Heart left ventricle (tissue), 13 donors: ENCODE results near the gene ATL1.

Experiments used
- CTCF ChIP-seq, 12 donors: fragments of 200-600 bp; sonication (generic) in 4 of 12; IDR thresholded peaks; one replicate each; pipeline versions ENCODE4 v1.5.0 to v1.8.0; 2018 to 2022; ENCODE audit warnings: antibody characterized with exemption in 12 of 12, mild to moderate bottlenecking in 5 of 12
- POLR2A ChIP-seq, 2 donors: fragments of 450-650 bp; IDR thresholded peaks; one replicate each; pipeline ENCODE4 v1.6.1; 2017; ENCODE audit warnings: antibody characterized with exemption in 2 of 2, mild to moderate bottlenecking in 2 of 2, moderate library complexity in 2 of 2
- donor health status: ischemic (EF 13 %, LVEDD 7.1; RV severe dilation, severe dysfunction).
- donor health status: DM: no; HTN: yes; CAD: no.
- donor health status: DM: no; HTN: no; CAD: no.
- donor health status: ischemic (EF 25% LVEDD 6.9; RV normal size, moderate dysfunction).
- donor health status: ischemic (EF 25% LVEDD 5.7; RV mildly dilated, moderate dysfunction).
- donor health status: ischemic (EF 35%, LVEDD 5.7; RV mildly dilated, moderate dysfunction).
- donor health status: nonischemic (EF 11% LVEDD 7.7; RV severe dilation, severe dysfunction).
- donor health status: DM: yes; HTN: yes; CAD: no.
- donor health status: PGD.
- donor health status: ischemic (EF 29% LVEDD 5.4; RV normal size, mild dysfunction).
- donor health status: nonischemic (EF 23%, LVEDD 6.1; RV moderate dilation, normal function).

GRCh38 chr14:50607761-50608160 is 47.8 kb downstream of the ATL1 start:
- TF ChIP-seq POLR2A (IDR thresholded peaks at IDR 0.05), result no peak
- TF ChIP-seq CTCF (IDR thresholded peaks at IDR 0.05), result no peak
